Panc1 (cell line): ENCODE measurements around the gene PLCL1.

ENCODE experiments used
- POLR2AphosphoS5 ChIP-seq: IDR thresholded peaks from 2 replicates; pipeline ENCODE4 v1.6.1; 2012; ENCODE audit warnings: mild to moderate bottlenecking, low read depth, low read length, moderate library complexity
- TF ChIP-seq, protein P1 (sequence below), 2 experiments: IDR thresholded peaks; 2 replicates each; pipeline ENCODE4 v1.6.1; 2011 to 2012; ENCODE audit warnings: low read depth in 2 of 2, control low read depth in 1 of 2, low read length in 1 of 2, mild to moderate bottlenecking in 1 of 2, moderate library complexity in 1 of 2; ENCODE audit not compliant: insufficient read depth in 1 of 2
- TF ChIP-seq, protein P2 (sequence below): fragments of 450-650 bp; IDR thresholded peaks from 2 replicates; pipeline ENCODE4 v1.5.1; 2017; ENCODE audit warnings: mild to moderate bottlenecking

DNA sequence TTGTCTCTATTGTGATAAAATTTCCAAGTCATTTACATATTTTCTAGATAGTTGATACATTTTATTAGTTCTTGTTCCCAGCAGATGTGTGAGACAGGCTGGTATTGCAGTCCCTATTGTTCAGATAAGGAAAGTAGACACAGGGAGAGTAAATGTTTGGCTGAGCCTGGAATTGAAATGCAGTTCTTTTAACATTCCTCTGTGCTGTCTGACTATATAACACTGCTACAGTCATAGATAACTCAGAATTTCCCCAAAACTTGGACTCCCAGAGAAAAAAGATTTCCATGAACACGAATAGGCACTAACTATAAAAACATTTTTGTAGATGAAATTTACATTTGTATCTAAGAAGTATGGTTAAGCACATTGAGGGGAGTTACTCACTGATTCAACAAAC, 71.4 kb downstream of the PLCL1 start:
- TF ChIP-seq, protein P1, sequence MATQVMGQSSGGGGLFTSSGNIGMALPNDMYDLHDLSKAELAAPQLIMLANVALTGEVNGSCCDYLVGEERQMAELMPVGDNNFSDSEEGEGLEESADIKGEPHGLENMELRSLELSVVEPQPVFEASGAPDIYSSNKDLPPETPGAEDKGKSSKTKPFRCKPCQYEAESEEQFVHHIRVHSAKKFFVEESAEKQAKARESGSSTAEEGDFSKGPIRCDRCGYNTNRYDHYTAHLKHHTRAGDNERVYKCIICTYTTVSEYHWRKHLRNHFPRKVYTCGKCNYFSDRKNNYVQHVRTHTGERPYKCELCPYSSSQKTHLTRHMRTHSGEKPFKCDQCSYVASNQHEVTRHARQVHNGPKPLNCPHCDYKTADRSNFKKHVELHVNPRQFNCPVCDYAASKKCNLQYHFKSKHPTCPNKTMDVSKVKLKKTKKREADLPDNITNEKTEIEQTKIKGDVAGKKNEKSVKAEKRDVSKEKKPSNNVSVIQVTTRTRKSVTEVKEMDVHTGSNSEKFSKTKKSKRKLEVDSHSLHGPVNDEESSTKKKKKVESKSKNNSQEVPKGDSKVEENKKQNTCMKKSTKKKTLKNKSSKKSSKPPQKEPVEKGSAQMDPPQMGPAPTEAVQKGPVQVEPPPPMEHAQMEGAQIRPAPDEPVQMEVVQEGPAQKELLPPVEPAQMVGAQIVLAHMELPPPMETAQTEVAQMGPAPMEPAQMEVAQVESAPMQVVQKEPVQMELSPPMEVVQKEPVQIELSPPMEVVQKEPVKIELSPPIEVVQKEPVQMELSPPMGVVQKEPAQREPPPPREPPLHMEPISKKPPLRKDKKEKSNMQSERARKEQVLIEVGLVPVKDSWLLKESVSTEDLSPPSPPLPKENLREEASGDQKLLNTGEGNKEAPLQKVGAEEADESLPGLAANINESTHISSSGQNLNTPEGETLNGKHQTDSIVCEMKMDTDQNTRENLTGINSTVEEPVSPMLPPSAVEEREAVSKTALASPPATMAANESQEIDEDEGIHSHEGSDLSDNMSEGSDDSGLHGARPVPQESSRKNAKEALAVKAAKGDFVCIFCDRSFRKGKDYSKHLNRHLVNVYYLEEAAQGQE (IDR thresholded peaks at IDR 0.05; ENCODE audit: insufficient read depth in 1 of 2, low read depth in 2 of 2, low read length in 1 of 2) = no peak
- TF ChIP-seq, protein P2, sequence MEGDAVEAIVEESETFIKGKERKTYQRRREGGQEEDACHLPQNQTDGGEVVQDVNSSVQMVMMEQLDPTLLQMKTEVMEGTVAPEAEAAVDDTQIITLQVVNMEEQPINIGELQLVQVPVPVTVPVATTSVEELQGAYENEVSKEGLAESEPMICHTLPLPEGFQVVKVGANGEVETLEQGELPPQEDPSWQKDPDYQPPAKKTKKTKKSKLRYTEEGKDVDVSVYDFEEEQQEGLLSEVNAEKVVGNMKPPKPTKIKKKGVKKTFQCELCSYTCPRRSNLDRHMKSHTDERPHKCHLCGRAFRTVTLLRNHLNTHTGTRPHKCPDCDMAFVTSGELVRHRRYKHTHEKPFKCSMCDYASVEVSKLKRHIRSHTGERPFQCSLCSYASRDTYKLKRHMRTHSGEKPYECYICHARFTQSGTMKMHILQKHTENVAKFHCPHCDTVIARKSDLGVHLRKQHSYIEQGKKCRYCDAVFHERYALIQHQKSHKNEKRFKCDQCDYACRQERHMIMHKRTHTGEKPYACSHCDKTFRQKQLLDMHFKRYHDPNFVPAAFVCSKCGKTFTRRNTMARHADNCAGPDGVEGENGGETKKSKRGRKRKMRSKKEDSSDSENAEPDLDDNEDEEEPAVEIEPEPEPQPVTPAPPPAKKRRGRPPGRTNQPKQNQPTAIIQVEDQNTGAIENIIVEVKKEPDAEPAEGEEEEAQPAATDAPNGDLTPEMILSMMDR = no peak
- TF ChIP-seq POLR2AphosphoS5 = no peak
